Breast epithelium (tissue), 3 donors: ENCODE measurements around the gene MRPL20.
"Not testable (repeated sequence)": the region's sequence is repeated elsewhere in the genome, so short reads cannot be mapped to it uniquely, and the experiment has no call there.

Experiments used
- CTCF ChIP-seq, 3 donors: fragments of 450-650 bp; IDR thresholded peaks; one replicate each; pipeline ENCODE4 v1.5.1; 2016 to 2017; ENCODE audit warnings: antibody characterized with exemption in 3 of 3, mild to moderate bottlenecking in 3 of 3, moderate library complexity in 3 of 3
- POLR2A ChIP-seq: fragments of 450-650 bp; IDR thresholded peaks from one replicate; pipeline ENCODE4 v1.6.1; 2016; ENCODE audit warnings: antibody characterized with exemption, mild to moderate bottlenecking, moderate library complexity
- POLR2AphosphoS5 ChIP-seq, 3 donors: sonication (generic); formaldehyde crosslinking; IDR thresholded peaks; one replicate each; pipeline ENCODE4 v1.6.1; 2017; ENCODE audit warnings: antibody characterized with exemption in 3 of 3

- TF ChIP-seq CTCF (IDR thresholded peaks at IDR 0.05); POLR2A; POLR2AphosphoS5 (IDR thresholded peaks at IDR 0.05): not testable (repeated sequence)
These were observed 45.3 kb upstream of the MRPL20 start for GRCh38 chr1:1452365-1452739.
